GM12878 (cell line): Measurements from ENCODE around the gene KLHL7. TPM values are rescaled to one million over a fixed set of nuclear protein-coding genes. Genes with fewer than 3 reads are reported as not detected.

ENCODE experiments used
- ATAC-seq: fragments of 200-7000 bp; cut with Tn5 transposase; 3 replicates; pipeline ENCODE4 v1.9.1; 2020; ENCODE audit warnings: mild to moderate bottlenecking, moderate library complexity
- BruUV-seq: library from RNA; stranded (reverse); fragments of 400-500 nt; replicated peaks from 2 replicates; lab custom pipeline; 2021; lab: Mats Ljungman, UMichigan
- CTCF ChIA-PET: fragments of 300-600 bp; sonication (Branson Sonifier 250); formaldehyde crosslinking; extraction: SDS; loops from one replicate; lab custom pipeline; 2021; ENCODE audit warnings: inconsistent platforms; lab: Yijun Ruan, JAX
- POLR2A ChIA-PET: fragments of 350-600 bp; formaldehyde crosslinking; extraction: SDS; loops from one replicate; lab custom pipeline; 2021; ENCODE audit warnings: inconsistent platforms; lab: Charles Lee
- RAD21 ChIA-PET: fragments of 300-600 bp; sonication (Branson Sonifier 250); formaldehyde crosslinking; loops from one replicate; lab custom pipeline; 2023; ENCODE audit warnings: antibody characterized with exemption; ENCODE audit not compliant: unreplicated experiment; lab: Charles Lee
- SMC1A ChIA-PET: fragments of 300-600 bp; sonication (Branson Sonifier 250); formaldehyde crosslinking; loops from one replicate; lab custom pipeline; 2023; ENCODE audit not compliant: unreplicated experiment, uncharacterized antibody; lab: Charles Lee
- DNase-seq: peaks from one replicate; pipeline ENCODE4 v3.0.0-alpha.2; 2011; ENCODE audit warnings: low read depth, low spot score
- FAIRE-seq: peaks from 3 replicates; lab custom pipeline; 2011; peaks lifted over from hg19 to GRCh38; lab: Jason Lieb, UNC
- H2AFZ ChIP-seq: 2 replicates; pipeline ENCODE4 v1.6.0; 2011; ENCODE audit warnings: low read depth, low read length, control low read depth; ENCODE audit not compliant: control insufficient read depth
- H3K27ac ChIP-seq: 2 replicates; pipeline ENCODE4 v1.5.1; 2011; ENCODE audit warnings: control low read depth; ENCODE audit not compliant: control insufficient read depth, insufficient read depth
- H3K27me3 ChIP-seq, 2 experiments: replicated peaks in 1 of 2; 2 replicates each; pipeline versions ENCODE4 v1.6.0 to v1.6.1; 2011; ENCODE audit warnings: low read length in 1 of 2; ENCODE audit not compliant: control insufficient read depth in 2 of 2, insufficient read depth in 2 of 2
- H3K36me3 ChIP-seq, 2 experiments: 2 replicates each; pipeline ENCODE4 v1.5.1; 2011; ENCODE audit warnings: low read length in 1 of 2; ENCODE audit not compliant: control insufficient read depth in 2 of 2, insufficient read depth in 2 of 2
- H3K4me1 ChIP-seq: 2 replicates; pipeline ENCODE4 v1.6.1; 2011; ENCODE audit warnings: mild to moderate bottlenecking, low read length, moderate library complexity, mixed read lengths; ENCODE audit not compliant: control insufficient read depth, insufficient read depth
- H3K4me2 ChIP-seq: 2 replicates; pipeline ENCODE4 v1.6.0; 2011; ENCODE audit warnings: control low read depth; ENCODE audit not compliant: control insufficient read depth, insufficient read depth
- H3K4me3 ChIP-seq: fragments of 200-600 bp; sonication (generic); 2 replicates; pipeline ENCODE4 v1.5.1; 2016
- H3K79me2 ChIP-seq: 2 replicates; pipeline ENCODE4 v1.6.0; 2011; ENCODE audit warnings: low read length; ENCODE audit not compliant: control insufficient read depth, insufficient read depth
- H3K9ac ChIP-seq: 2 replicates; pipeline ENCODE4 v1.8.0; 2011; ENCODE audit warnings: low read length, control low read depth, mixed read lengths; ENCODE audit not compliant: control insufficient read depth, insufficient read depth
- H3K9me3 ChIP-seq: replicated peaks from 3 replicates; pipeline ENCODE4 v1.5.1; 2011; ENCODE audit warnings: mild to moderate bottlenecking, low read length; ENCODE audit not compliant: control insufficient read depth, insufficient read depth
- H4K20me1 ChIP-seq: 2 replicates; pipeline ENCODE4 v1.6.0; 2011; ENCODE audit not compliant: control insufficient read depth, insufficient read depth
- CTCF ChIP-seq, 3 experiments: IDR thresholded peaks in 2 of 3; conservative IDR thresholded peaks in 1 of 3; 2 replicates each; pipeline ENCODE4 v1.5.1; 2011; ENCODE audit warnings: low read depth in 3 of 3, low read length in 3 of 3, mild to moderate bottlenecking in 3 of 3, control low read depth in 2 of 3, moderate library complexity in 2 of 3, inconsistent platforms in 1 of 3, mixed read lengths in 1 of 3; ENCODE audit not compliant: control insufficient read depth in 2 of 3, insufficient read depth in 1 of 3; ENCODE audit errors: extremely low read depth in 1 of 3
- E2F8 ChIP-seq: fragments of 450-650 bp; IDR thresholded peaks from 2 replicates; pipeline ENCODE4 v1.6.1; 2018; ENCODE audit warnings: mild to moderate bottlenecking, low read depth, moderate library complexity; ENCODE audit not compliant: partially characterized antibody
- EGR1 ChIP-seq, 2 experiments: IDR thresholded peaks; 1 replicate in 1 of 2; 2 replicates in 1 of 2; pipeline ENCODE4 v1.6.1; 2011 to 2012; ENCODE audit warnings: low read depth in 2 of 2, low read length in 2 of 2, borderline replicate concordance in 1 of 2, mild to moderate bottlenecking in 1 of 2, moderate library complexity in 1 of 2
- FOS ChIP-seq: IDR thresholded peaks from 3 replicates; pipeline ENCODE4 v1.6.1; 2011; ENCODE audit warnings: borderline replicate concordance; ENCODE audit not compliant: insufficient read length; ENCODE audit errors: extremely low read depth
- MXI1 ChIP-seq: fragments of 150-350 bp; IDR thresholded peaks from 2 replicates; pipeline ENCODE4 v1.6.1; 2011; ENCODE audit warnings: low read depth, mild to moderate bottlenecking, inconsistent platforms, low read length, improper control_type of control experiment
- MYC ChIP-seq: IDR thresholded peaks from 2 replicates; pipeline ENCODE4 v1.6.1; 2011; ENCODE audit warnings: mild to moderate bottlenecking, low read length, moderate library complexity, inconsistent platforms; ENCODE audit not compliant: insufficient read depth, insufficient replicate concordance, insufficient read length, severe bottlenecking
- PBX3 ChIP-seq: IDR thresholded peaks from 2 replicates; pipeline ENCODE4 v1.6.1; 2011; ENCODE audit warnings: mild to moderate bottlenecking, low read depth, low read length, moderate library complexity; ENCODE audit not compliant: insufficient replicate concordance
- POLR2AphosphoS5 ChIP-seq: IDR thresholded peaks from 2 replicates; pipeline ENCODE4 v1.6.1; 2011; ENCODE audit warnings: mild to moderate bottlenecking, low read length, inconsistent platforms
- RAD51 ChIP-seq: fragments of 450-650 bp; IDR thresholded peaks from 2 replicates; pipeline ENCODE4 v1.6.1; 2016; ENCODE audit warnings: moderate library complexity, mild to moderate bottlenecking, inconsistent platforms
- SKIL ChIP-seq: fragments of 450-650 bp; IDR thresholded peaks from 2 replicates; pipeline ENCODE4 v1.6.1; 2017; ENCODE audit warnings: mild to moderate bottlenecking, low read depth, inconsistent platforms; ENCODE audit not compliant: poor library complexity, severe bottlenecking
- TCF7 ChIP-seq: IDR thresholded peaks from 2 replicates; pipeline ENCODE4 v1.6.1; 2014; ENCODE audit warnings: antibody characterized with exemption, borderline replicate concordance
- ZNF274 ChIP-seq: IDR thresholded peaks from one replicate; pipeline ENCODE4 v1.8.0; 2011; ENCODE audit not compliant: insufficient read length, insufficient read depth
- WGBS: methylation state at CpG from one replicate; pipeline ENCODE4 v1.1.6; 2016; ENCODE audit warnings: low lambda C conversion rate; ENCODE audit not compliant: insufficient replicate concordance, insufficient coverage; ENCODE audit errors: missing lambda C conversion rate; 5-methylcytosine and 5-hydroxymethylcytosine counted together
- in situ Hi-C: fragments of 300-500 bp; cut with MboI; formaldehyde crosslinking; loops from 9 replicates; pipeline ENCODE4 v1.14.3; 2018; ENCODE audit warnings: mixed read lengths
- intact Hi-C: fragments of 100-400 bp; cut with micrococcal nuclease; formaldehyde crosslinking; loops from one replicate; pipeline ENCODE4 v1.14.2; 2022; ENCODE audit not compliant: unreplicated experiment
- polyA plus RNA-seq, 11 experiments: library from polyadenylated mRNA; depleted of rRNA in 4 of 11; unstranded in 6 of 11; stranded (reverse) in 5 of 11; fragments of >200 nt; fragmentation: Nextera tagmentation in 4 of 11; fragmentation: Illumina TruSeq in 1 of 11; extraction: Ambion mirVana in 4 of 11; extraction: Trizol in 1 of 11; gene quantifications; 1 replicate in 1 of 11; 2 replicates in 10 of 11; pipeline versions ENCODE4 v1.2.1 to v1.2.3, GENCODE V29; 2011 to 2016; ENCODE audit warnings: inconsistent platforms in 2 of 11, missing spikeins in 2 of 11, low read depth in 1 of 11
- total RNA-seq, 4 experiments: library from RNA; depleted of rRNA in 3 of 4; stranded (reverse); fragments of >200 nt in 3 of 4; fragmentation: Illumina TruSeq in 1 of 4; extraction: Trizol in 1 of 4; gene quantifications; 2 replicates each; pipeline versions ENCODE4 v1.2.1 to v1.2.3, GENCODE V29; 2013 to 2021
- TF ChIP-seq, protein P1 (sequence below): IDR thresholded peaks from 2 replicates; pipeline ENCODE4 v1.6.1; 2012; ENCODE audit warnings: low read depth, low read length, improper control_type of control experiment

The KLHL7 gene
- total and polyA plus RNA-seq, 10 of the 15 experiments (the other 5 are each of a cell fraction or from before 2014, with no cell fraction given) = 6.4 to 38.7 (median 20.9) TPM

- Histone ChIP-seq H2AFZ (no peak overlapping the region), H3K4me3 (peak overlapping the region; percentile 59), H3K27ac (no peak overlapping the region; the same call in 1 of the 2 replicates), H3K36me3 (peaks cover 0 to 13% of the 10 kb centered on the region in 2 experiments; a peak in 2 of 4 replicates), H3K9ac (no peak overlapping the region), H3K9me3 (no peaks in the 10 kb centered on the region)
- POLR2A ChIA-PET = interaction anchor here (0.5 to 1.2 kb wide), 2 partner anchors 9 to 80 kb away, joined by 3 to 6 read pairs; no protein-coding TSS in a partner anchor
- FAIRE-seq = no peak
- CTCF ChIA-PET = interaction anchor here (0.6 to 5.9 kb wide), 31 partner anchors 10 to 410 kb away, joined by 3 to 77 read pairs (median 4); no protein-coding TSS in a partner anchor
- ATAC-seq = no peak
- TF ChIP-seq ZNF274 (no peak), POLR2AphosphoS5 (no peak), SKIL (no peak), RAD51 (no peak), FOS (no peak), CTCF (IDR thresholded peaks at IDR 0.05 in 2 of 3, conservative IDR thresholded peaks at IDR 0.05 in 1 of 3; ENCODE audit: control insufficient read depth in 2 of 3, extremely low read depth in 1 of 3, insufficient read depth in 1 of 3, low read depth in 3 of 3, low read length in 3 of 3) (no peak), E2F8 (no peak), MXI1 (no peak), PBX3 (no peak), EGR1 (IDR thresholded peaks at IDR 0.05; ENCODE audit: borderline replicate concordance in 1 of 2, low read depth in 2 of 2, low read length in 2 of 2) (no peak), MYC (no peak), TCF7 (no peak)
- TF ChIP-seq, protein P1, sequence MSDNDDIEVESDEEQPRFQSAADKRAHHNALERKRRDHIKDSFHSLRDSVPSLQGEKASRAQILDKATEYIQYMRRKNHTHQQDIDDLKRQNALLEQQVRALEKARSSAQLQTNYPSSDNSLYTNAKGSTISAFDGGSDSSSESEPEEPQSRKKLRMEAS = no peak
- TF ChIP-seq, all 136 proteins: peak for 0
- in situ Hi-C loops (no loop called here), intact Hi-C loops (loop anchor here (5.0 to 10.0 kb wide), 7 partner anchors 97 to 359 kb away; partner anchors contain the start of genes IGF2BP3, TOMM7 and TRA2A)
- RAD21 ChIA-PET = interaction anchor here (0.9 to 3.5 kb wide), 12 partner anchors 58 to 624 kb away, joined by 3 to 53 read pairs (median 5); no protein-coding TSS in a partner anchor
- BruUV-seq = no TSS peak
- H4K20me1 ChIP-seq = no peaks in the 10 kb centered on the region
- 0 out of 2 replicates have a peak, but pooled peaks cover 3% of the 10 kb centered on the region for H3K4me1 ChIP-seq
- peaks cover 62% of the 10 kb centered on the region for H3K79me2 ChIP-seq
- SMC1A ChIA-PET = interaction anchor here (0.7 to 3.5 kb wide), 17 partner anchors 18 to 362 kb away, joined by 3 to 32 read pairs (median 4); partner anchors contain the start of gene KLHL7
- no peak for DNase-seq
- peak overlapping the region; percentile 92 for H3K4me2 ChIP-seq
- WGBS = 38% methylated on average over 1 of the region's 1 CpG
- H3K27me3 ChIP-seq = no peaks in the 10 kb centered on the region
Measured at GRCh38 chr7:23184291-23184690, 78.7 kb downstream of the KLHL7 start.
